NCI-H1105 treated with DMSO at 0.1 percent for 48 hours (cell line): ENCODE data around the gene SPOP.
"Not testable (repeated sequence)": the region's sequence is repeated elsewhere in the genome, so short reads cannot be mapped to it uniquely, and the experiment has no call there.

Experiments used
- DNase-seq: peaks from one replicate; lab custom pipeline; 2025; lab: John Stamatoyannopoulos, UW

SPOP gene

DNA sequence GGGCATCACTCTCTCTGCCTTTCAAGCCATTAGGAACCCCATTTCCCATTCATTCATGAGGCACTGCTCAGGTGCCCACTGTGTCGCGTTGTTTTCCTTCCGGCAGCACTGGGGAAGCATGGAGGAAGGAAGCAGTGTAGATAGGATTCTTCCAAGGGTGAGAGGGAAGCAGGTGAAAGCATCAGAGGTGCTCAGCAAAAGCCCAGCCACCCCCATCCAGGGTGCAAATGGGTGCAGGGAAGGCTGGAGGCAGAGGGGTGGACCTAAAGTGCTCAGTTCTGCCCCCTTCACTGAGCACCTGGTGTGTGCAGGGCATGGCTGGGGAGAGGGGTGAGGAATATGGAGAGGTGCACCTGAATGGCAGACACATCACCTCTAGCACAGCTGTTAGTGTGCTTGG, 105.7 kb downstream of the SPOP start:
- no peak for DNase-seq

DNA sequence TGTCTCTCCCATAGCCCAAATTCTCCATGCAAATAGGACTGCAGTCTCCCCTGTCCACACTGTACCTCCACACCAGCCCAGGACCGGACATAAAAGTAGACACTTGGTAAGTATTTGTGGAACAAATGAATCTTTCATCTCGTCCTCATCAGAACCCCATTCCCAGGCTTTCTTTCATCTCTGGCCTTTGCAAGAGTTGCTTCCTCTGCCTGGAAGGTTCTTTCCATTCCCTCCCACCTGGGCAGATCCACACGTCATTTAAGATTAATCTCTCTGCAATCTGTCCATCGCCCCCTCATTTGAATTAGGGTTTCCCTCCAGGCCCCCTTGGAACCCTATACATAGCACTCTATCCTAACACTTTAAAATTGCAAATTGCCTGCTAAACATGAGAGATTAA, 106.1 kb downstream of the SPOP start:
- DNase-seq = no peak

DNA sequence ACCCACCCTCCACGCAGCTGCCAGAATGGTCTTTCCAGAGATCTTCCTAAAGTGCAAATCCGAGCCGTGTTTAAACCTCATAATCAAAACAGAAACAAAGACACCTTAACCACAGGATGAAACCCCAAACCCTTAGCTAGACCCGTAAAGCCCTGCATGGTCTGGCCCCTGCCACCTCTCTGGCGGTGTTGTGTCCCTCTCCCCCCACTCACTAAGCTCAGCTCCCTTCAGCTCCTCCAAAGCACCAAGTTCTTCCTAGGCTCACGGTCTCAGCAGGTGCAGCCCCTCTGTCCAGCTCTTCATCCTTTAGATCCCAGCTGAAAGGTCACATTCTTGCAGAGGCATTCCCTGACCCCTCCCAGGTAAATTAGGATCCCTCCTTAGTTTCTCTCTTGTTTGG, 106.6 kb downstream of the SPOP start:
- no peak for DNase-seq

DNA sequence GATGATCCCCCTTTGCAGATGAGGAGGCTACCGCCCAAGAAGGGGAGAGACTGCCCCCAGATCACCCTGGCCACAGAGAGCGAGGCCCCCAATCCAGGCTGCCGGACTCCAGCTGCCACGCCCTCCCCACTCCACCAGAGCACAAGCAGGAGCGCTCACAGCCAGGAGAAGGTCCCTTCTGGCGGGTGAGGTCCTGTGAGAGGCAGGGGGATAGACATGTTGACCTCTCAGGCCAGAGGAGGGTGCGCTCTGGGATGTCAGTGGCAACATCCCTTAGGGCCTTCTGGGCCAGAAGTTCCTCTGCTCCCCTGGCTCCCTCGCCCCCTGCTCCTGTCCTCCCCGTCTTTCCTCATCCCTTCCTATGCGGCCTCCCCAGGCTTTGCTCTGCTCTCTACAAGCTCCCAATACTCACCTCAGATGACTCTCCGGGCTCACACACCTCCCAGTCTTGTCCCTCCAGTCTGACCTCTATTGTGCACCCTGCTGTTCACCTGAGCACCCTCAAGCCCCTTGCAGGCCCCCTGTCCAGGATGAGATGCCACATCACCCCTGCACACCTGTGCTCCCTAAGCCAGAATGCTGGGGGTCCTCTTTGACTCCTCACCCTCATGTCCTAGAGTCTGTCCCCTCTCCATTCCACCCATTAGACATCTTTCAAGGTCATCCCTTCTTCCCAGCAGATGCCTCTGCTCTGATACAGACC, 107.2 kb downstream of the SPOP start:
- no peak for DNase-seq

DNA sequence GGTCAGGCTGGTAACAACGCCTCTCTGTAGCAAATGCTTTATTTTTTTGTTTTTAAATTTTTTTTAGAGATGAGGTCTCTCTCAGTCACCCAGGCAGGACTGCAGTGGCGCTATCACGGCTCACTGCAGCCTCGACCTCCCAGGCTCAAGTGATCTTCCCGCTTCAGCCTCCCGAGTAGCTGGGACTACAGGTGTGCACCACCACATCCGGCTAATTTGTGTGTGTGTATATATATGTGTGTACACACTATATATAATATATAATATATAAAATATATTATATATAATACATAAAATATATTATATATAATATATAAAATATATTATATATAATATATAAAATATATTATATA, 109.2 kb downstream of the SPOP start:
- not testable (repeated sequence) for DNase-seq

DNA sequence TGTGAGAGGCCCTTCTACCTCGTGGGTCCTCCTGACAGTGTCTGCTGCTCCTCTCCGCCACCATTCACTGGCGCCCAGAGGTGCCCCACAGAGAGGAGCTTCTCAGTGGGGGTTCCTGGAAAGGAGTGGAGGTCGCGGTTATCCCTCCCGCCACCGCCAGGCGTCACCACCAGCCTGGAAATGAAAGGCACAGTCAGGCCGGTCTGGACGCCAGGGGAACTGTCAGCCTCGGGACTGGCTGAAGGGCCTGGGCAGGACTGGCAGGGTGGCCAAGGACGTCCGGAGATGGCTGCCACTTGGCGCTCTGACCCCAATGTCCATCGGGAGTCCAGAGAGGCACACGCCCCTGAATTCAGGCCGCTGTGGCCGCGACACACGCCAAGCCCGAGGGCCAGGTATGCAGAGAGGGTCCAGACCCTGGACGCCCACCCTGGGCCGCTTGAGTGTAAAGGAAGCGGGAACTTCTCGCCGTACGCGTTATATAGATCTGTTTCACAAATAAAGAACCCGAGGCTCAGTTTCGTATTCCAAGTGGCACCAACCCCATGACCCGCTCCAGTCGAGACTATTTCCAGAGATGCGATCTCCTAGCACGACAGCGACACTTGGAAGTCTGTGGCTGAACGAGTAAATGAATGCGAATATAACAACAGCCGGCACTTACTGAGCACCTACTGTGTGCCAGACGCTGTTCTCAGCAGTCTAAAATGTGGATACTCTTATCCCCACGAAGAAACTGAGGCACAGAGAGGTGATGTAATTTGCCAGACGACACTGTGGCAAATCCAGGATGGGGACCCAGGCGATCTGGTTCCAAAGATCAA, 109.8 kb downstream of the SPOP start:
- DNase-seq = no peak

DNA sequence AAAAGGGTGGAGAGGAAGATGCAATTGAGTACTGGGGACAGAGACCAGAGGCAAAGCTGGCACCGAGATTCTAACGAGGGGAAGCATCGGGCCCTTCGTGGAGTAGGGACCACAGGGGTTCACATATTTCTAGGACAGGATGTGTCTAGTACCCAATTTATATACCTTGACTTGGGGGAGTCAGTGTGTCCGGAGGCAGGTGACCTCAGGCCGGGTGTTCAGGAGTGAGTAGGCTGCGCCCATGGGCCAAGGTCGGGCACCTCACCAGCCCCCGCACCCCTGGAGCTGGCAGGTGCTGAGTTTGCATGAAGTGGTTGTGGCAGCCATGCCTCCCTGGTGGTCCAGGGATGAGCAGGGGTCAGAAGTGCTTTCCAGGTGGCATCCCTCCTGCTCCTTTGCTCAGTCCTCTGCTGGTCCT, 110.8 kb downstream of the SPOP start:
- no peak for DNase-seq

DNA sequence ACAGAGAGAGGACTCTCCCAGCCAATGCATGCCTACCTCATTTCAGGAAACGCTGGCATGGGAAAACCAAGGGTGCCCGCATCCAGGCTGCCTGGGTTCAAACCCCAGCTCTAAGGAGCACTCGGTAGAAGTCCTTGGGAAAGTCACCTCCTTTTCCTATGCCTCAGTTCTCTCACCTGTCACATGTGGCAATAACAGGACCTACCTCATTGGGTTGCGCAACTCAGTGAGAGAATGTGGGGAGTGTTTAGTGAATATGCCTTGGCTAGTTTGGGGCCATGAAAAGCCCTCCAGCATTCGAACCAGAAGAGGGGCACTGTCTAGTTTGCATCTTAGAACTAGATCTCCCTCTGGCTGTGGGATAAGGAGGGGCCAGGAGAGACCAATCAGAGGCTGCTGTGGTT, 111.2 kb downstream of the SPOP start:
- DNase-seq = no peak

DNA sequence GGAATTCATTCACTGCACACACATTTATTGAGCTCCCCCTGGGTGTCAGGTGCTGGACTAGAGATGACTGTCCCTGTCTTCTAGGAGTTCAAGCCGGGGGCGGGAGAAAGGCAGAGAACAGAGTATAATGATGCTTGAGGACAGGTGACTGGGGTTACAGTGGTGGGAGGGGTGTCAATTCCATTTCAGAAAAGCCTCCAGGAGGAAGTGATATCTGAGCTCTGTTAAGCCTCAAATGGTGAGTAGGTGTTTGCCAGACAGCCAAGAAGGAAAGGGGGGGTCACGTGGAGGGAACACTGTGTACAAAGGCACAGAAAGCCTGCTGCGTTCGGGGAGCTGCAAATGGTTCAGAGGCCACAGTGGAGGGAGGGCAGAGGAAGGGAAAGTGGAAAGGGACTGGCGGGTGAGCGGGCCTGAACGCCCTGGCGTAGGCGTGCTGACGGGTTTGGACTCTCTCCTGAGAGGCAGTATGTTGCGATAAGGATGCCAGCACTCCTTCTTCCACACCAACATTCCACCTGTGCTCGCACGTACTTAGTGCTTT, 111.9 kb downstream of the SPOP start:
- DNase-seq = peak; percentile 49

DNA sequence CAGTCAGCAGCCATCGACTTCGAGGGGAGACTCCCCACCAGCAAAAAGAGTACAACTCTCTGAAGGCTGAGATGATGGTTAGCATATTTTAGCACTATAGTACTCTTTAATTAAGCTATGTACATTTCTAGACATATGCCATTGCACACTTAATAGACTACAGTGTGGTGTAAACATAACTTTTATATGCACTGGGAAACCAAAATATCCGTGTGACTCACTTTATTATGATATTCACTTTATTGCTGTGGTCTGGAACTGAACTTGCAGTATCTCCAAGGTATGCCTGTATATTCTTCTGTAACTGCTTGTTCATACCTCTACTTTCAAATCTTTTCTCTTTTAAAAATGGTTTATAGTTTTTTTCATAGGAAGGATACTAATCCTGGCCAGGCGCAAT, 113.3 kb downstream of the SPOP start:
- no peak for DNase-seq

DNA sequence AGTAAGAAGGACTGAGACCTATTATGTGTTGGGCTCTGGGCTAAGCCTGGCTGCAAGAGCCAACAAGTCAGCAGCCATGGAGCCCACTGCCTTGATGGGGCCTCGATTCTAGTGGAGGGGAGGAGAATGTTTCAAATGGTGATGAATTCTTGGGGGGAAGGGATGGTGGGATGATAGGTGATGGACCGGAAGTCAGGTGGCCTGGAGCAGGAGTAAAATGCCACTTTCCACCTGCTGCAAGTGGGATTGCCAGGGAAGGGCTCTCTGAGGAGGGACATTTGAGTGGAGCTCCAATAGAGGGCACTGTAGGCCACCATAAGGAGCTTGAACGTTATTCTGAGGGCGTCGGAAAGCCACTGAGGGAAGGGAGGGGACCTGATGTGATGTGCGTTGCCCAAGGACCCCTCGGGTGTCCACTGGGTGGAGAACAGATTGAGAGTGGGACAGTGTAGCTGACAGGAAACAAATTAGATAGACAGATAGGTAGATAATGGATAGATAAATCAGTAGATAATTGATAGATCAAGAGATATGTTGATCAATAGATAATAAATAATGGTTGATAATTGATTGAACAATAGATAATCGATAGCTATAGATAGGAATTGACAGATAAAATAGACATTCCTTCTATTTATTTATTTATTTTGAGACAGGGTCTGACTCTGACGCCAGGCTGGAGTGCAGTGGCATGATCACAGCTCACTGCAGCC, 120.4 kb downstream of the SPOP start:
- peak; percentile 71 for DNase-seq

DNA sequence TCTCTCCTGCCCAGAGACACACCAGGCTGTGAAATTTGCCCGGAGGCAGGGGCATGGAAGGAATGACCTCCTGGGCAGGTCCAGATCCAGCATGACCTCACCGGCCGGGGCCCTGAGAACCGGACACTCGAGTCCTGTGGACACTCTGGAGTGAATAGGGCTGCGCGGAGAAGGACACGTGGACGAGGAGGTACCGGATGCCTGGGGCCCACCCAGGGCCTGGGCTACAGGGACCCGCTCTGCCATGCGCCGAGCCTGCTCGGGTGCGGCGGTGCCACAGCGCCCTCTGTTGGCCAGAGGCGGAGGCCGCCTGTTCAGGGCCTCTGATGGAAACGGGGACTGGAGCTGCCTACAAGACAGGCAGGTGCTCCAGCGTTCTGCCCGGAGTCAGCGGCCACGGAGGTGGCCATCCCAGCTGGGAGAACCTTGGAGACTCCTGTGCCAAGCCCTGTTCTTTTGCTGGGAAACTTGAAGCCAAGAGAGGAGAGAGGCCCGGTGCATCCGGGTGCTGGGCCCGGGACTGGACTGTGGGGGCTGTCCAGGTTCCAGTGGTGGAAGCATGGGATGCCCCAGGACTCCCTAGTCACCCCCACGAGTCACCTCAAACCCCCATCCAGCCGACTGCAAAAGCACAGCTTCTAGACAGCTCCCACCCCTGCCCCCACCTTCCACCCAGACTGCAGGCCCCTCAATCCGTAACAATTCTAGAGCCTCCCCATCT, 121.5 kb downstream of the SPOP start:
- peak; percentile 60 for DNase-seq

DNA sequence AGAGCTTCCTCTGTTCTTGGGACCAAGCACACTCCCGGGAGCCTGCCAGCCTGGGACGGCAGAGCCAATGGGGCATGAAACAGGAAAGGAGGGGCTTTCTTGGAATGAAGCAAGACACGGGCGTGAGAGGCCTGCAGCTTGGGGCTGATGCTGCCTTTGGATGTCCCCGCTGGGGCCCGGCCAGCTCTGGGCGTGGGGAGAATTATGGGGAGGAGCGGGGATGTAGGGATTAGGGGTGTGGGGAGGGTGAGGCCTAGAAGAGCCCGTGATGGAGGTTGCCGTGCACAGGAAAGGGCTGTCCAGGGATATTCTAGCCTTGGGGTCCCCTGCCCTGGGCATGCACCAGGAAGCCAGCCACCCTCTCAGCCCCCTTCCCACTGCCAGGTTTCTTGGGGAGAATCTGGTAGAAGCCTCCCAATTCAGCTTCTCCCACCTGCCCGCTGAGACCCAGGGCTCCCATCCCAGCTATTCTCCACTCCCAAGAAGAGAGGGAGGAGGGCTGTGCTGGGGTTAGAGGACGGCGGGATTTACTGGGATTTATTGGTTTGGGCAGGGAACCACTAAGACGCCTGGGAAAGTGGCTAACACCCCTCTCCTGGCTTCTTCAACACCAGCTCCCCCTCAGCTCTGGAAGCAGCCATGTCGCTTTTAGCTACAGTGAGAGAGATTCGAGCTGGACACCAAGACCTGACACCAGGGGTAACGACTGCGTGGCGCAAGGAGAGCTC, 122.2 kb downstream of the SPOP start:
- DNase-seq = no peak

DNA sequence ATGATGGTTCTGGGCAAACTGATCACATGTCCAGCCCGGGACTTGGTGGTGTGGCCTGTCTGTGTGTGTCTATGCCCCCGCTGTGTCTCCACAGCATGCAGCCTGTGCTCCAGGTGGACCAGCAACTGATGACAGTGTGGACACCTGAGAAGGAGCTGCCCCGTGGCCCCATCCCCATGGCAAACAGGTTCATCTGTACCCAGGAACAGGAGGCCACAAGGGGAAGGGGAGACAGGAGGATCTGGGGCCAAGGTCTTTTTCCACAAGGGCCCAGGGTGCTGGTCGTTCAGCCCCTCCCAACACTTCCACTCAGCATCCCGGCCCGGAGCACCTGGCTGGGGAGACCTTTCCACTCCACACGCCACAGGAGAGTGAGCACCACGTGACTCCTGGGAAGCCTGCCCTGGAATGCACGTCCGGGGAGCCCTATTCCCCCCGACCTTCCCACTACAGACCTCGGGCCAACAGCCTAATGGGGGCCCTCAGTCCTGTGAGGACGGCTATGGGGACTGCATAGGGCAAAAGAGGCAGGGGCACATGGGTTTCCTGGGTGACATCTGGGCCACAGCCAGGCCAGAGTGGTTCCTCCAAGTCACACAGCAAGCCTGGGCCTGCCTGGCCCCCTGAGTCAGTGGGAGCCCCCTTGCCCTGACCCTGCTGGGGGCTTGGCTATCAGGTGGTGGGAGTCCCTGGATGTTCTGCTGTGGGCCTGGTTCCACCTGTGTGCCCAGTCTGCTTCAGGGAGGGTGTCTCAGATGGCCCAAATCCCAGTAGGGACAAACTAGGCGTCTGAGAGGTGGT, 123.0 kb downstream of the SPOP start:
- DNase-seq = no peak

DNA sequence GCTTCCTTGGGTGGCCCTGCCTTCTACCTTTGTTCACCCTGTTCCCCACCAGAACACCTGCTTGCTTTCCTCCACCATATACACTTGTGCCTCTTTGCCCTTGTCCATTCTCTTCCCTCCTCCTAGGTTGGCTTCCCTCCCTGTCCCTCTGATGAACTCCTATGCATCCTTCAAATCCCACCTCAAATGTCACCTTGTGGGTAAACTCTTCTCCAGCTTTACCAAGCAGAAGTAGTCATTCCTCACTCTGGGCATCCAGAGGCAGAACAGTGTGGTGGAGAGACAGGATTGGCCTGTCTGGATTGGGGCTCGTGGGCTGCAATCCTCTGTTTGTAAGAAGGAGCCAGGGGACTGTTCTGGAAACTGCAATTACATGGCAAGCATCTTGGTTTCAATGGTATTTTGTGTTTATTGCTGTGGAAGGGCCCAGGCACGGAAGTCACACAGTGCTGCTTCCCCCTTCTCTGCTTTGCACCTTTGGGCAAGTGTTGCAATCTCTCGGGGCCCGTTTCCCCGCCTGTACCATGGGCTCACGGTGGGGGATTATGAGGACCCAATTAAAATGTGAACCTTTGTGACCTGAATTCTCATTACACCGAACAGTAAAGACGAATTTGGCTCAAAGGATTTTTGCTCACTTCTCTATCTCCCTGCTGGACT, 124.1 kb downstream of the SPOP start:
- no peak for DNase-seq

DNA sequence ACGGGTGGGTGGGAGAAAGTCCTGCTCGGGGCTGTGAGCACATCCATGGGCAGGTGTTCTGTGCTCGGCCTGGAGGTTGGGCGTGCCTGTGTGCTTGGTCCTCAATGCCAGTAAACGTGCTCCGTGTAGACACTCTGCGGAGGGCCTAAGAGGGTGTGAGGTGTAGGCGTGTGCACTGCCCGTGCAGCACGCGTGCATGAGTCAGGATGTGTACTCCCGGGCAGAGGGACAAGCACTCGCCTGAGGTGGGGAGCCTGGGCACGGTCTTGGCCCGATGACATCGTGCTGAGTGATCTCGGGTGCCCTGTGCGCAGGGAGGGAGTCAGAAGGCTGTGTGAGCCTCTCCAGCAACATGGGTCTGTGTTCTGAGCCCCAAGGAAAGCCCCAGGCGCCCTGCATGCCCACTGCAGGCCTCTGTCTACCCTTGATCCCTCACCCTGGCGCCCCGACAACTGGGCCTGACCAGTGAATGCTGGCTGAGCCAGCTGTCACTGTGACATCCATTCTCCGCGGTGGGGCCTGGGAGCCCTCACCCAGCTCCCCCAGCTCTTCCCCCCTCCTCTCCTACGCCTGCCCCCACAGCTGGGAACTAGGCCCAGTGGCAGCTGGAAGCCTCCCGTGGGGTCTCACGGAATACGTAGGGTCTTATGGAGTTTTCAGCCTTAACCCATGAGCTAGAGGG, 125.7 kb downstream of the SPOP start:
- DNase-seq = no peak

DNA sequence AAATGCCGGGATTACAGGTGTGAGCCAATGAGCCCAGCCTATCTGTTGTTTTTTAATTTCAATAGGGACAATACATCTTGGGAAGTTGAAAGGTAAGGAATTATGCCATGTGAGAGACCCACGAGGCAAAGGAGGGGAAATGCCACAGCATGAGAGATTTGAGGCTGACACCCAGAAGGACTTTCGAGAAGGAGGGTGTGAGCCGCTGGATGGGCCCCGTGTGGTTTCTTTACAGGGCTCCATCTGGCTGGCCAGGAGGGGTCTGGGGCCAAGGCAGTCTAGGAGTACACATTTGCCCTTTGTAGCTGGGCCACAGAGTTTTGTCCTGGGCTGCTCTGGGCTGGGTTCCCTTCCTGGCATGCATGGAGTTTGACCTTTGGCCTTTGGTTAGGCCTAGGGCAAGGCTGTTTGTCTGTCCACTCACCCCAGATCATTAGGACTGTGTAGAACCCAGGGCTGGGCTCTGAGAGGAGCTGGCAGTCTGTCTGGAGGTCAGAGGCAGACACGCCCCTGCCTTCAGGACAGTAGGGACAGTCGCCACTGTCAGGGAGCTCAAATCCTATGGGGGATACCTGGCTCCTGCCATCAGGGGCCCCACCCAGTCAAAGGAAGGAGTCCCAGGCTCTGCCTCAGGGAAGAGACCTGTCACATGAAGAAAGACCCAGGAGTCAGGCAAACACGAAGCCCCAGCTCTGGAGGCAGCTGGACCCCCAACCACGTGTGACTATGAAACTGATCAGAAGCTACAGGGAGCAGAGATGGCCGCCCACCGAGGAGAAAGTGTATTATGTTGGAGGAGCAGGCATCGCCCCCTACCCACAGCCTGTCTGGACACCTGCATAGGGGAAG, 126.5 kb downstream of the SPOP start:
- DNase-seq = no peak

DNA sequence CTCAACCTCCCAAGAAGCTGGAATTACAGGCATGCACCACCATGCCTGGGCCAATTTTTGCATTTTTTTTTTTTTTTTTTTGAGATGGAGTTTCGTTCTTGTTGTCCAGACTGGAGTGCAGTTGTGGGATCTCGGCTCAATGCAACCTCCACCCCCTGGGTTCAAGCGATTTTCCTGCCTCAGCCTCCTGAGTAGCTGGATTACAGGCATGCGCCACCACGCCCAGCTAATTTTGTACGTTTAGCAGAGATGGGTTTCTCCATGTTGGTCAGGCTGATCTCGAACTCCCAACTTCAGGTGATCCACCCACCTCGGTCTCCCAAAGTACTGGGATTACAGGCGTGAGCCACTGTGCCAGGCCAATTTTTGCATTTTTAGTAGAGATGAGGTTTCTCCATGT, 127.1 kb downstream of the SPOP start:
- DNase-seq = not testable (repeated sequence)
